Vagina (tissue), 2 donors: ENCODE measurements around the gene UBR4. TPM values are rescaled to one million over a fixed set of nuclear protein-coding genes. Genes with fewer than 3 reads are reported as not detected.

ENCODE experiments used
- DNase-seq, 2 donors: peaks; one replicate each; pipeline ENCODE4 v3.0.0-alpha.2; 2017; ENCODE audit errors: extremely low spot score in 2 of 2
- H3K27ac ChIP-seq: fragments of 200-600 bp; sonication (generic); one replicate; pipeline ENCODE4 v1.5.1; 2019
- H3K27me3 ChIP-seq: fragments of 200-600 bp; sonication (generic); one replicate; pipeline ENCODE4 v1.5.1; 2019
- H3K36me3 ChIP-seq, 2 donors: fragments of 200-600 bp; sonication (generic); one replicate each; pipeline ENCODE4 v1.5.1; 2017 to 2019
- H3K4me1 ChIP-seq: fragments of 200-600 bp; sonication (generic); one replicate; pipeline ENCODE4 v1.5.1; 2019
- H3K4me3 ChIP-seq, 2 donors: fragments of 200-600 bp; sonication (generic); 1 replicate in 1 of 2; 2 replicates in 1 of 2; pipeline ENCODE4 v1.5.1; 2016 to 2019
- H3K9me3 ChIP-seq: fragments of 200-600 bp; sonication (generic); one replicate; pipeline ENCODE4 v1.5.1; 2019
- CTCF ChIP-seq, 3 experiments: fragments of 450-650 bp in 2 of 3; fragments of 200-600 bp in 1 of 3; sonication (generic) in 1 of 3; IDR thresholded peaks; one replicate each; pipeline ENCODE4 v1.5.1; 2017 to 2019; ENCODE audit warnings: antibody characterized with exemption in 3 of 3, mild to moderate bottlenecking in 2 of 3, moderate library complexity in 2 of 3
- POLR2A ChIP-seq, 2 donors: fragments of 450-650 bp; IDR thresholded peaks; one replicate each; pipeline ENCODE4 v1.6.1; 2017; ENCODE audit warnings: antibody characterized with exemption in 2 of 2, mild to moderate bottlenecking in 2 of 2, moderate library complexity in 2 of 2
- POLR2AphosphoS5 ChIP-seq, 2 donors: sonication (generic); formaldehyde crosslinking; IDR thresholded peaks; one replicate each; pipeline ENCODE4 v1.9.0; 2017; ENCODE audit warnings: antibody characterized with exemption in 2 of 2, mild to moderate bottlenecking in 2 of 2, low read depth in 1 of 2; ENCODE audit not compliant: insufficient read depth in 1 of 2
- intact Hi-C: fragments of 100-400 bp; cut with DNase I; formaldehyde crosslinking; loops from one replicate; pipeline ENCODE4 v1.15.1; 2023
- total RNA-seq: library from RNA; depleted of rRNA; stranded (reverse); fragments of >200 nt; gene quantifications from one replicate; pipeline ENCODE4 v1.2.3, GENCODE V29; 2016

UBR4 gene
- total RNA-seq, 1 donor from 2014 or later: 157 TPM

- Histone ChIP-seq H3K4me1 (peaks cover 11% of the 10 kb centered on the region), H3K27ac (no peak overlapping the region)
- TF ChIP-seq POLR2AphosphoS5 (IDR thresholded peaks at IDR 0.05; ENCODE audit: insufficient read depth in 1 of 2, low read depth in 1 of 2) (no peak), CTCF (IDR thresholded peaks at IDR 0.05) (no peak), POLR2A (IDR thresholded peaks at IDR 0.05) (no peak)
Observed at GRCh38 chr1:19057784-19058475, 152.1 kb downstream of the UBR4 start.

GRCh38 chr1:19057182-19057779 is 152.8 kb downstream of the UBR4 start:
- Histone ChIP-seq H3K4me3 (no peak overlapping the region), H3K4me1 (peaks cover 8% of the 10 kb centered on the region), H3K27ac (no peak overlapping the region), H3K27me3 (no peaks in the 10 kb centered on the region), H3K36me3 (no peaks in the 10 kb centered on the region), H3K9me3 (no peaks in the 10 kb centered on the region)
- TF ChIP-seq CTCF (IDR thresholded peaks at IDR 0.05) (no peak), POLR2AphosphoS5 (IDR thresholded peaks at IDR 0.05; ENCODE audit: insufficient read depth in 1 of 2, low read depth in 1 of 2) (no peak), POLR2A (IDR thresholded peaks at IDR 0.05) (no peak)
- no peak for DNase-seq
- intact Hi-C loops: no loop called here

More at GRCh38 chr1:19057784-19058475, 152.1 kb downstream of the UBR4 start:
- intact Hi-C loops: no loop called here
- H3K9me3 ChIP-seq: no peaks in the 10 kb centered on the region
- H3K27me3 ChIP-seq: no peaks in the 10 kb centered on the region
- H3K36me3 ChIP-seq: no peaks in the 10 kb centered on the region
- DNase-seq: no peak
- H3K4me3 ChIP-seq: no peak overlapping the region

- no peaks in the 10 kb centered on the region for H3K27me3 ChIP-seq
- no peaks in the 10 kb centered on the region for H3K4me1 ChIP-seq
- DNase-seq: no peak
- no peaks in the 10 kb centered on the region for H3K36me3 ChIP-seq
- intact Hi-C loops: no loop called here
- H3K9me3 ChIP-seq: no peaks in the 10 kb centered on the region
- H3K4me3 ChIP-seq: no peak overlapping the region
- H3K27ac ChIP-seq: no peak overlapping the region
- TF ChIP-seq CTCF (IDR thresholded peaks at IDR 0.05) (no peak), POLR2AphosphoS5 (IDR thresholded peaks at IDR 0.05; ENCODE audit: insufficient read depth in 1 of 2, low read depth in 1 of 2) (no peak), POLR2A (IDR thresholded peaks at IDR 0.05) (no peak)
Observed at GRCh38 chr1:19055701-19056100, 154.4 kb downstream of the UBR4 start.

- H3K4me3 ChIP-seq: no peak overlapping the region
- H3K9me3 ChIP-seq: no peaks in the 10 kb centered on the region
- no peak for TF ChIP-seq POLR2A (IDR thresholded peaks at IDR 0.05)
- no peak for TF ChIP-seq POLR2AphosphoS5 (IDR thresholded peaks at IDR 0.05; ENCODE audit: insufficient read depth in 1 of 2, low read depth in 1 of 2)
- no peak for TF ChIP-seq CTCF (IDR thresholded peaks at IDR 0.05)
- intact Hi-C loops: no loop called here
- no peak overlapping the region for H3K27ac ChIP-seq
- H3K36me3 ChIP-seq: no peaks in the 10 kb centered on the region
- H3K4me1 ChIP-seq: no peaks in the 10 kb centered on the region
- DNase-seq: no peak
- no peaks in the 10 kb centered on the region for H3K27me3 ChIP-seq
Observed at GRCh38 chr1:19055001-19055400, 155.1 kb downstream of the UBR4 start.

GRCh38 chr1:19054216-19054615 is 155.8 kb downstream of the UBR4 start:
- H3K27me3 ChIP-seq: no peaks in the 10 kb centered on the region
- no peaks in the 10 kb centered on the region for H3K36me3 ChIP-seq
- H3K9me3 ChIP-seq: no peaks in the 10 kb centered on the region
- H3K4me1 ChIP-seq: no peaks in the 10 kb centered on the region
- no peak for TF ChIP-seq POLR2AphosphoS5 (IDR thresholded peaks at IDR 0.05; ENCODE audit: insufficient read depth in 1 of 2, low read depth in 1 of 2)
- H3K4me3 ChIP-seq: no peak overlapping the region
- intact Hi-C loops: no loop called here
- no peak for DNase-seq
- no peak overlapping the region for H3K27ac ChIP-seq
